HepG2 (cell line): ENCODE data around the gene NUAK2. TPM values are rescaled to one million over a fixed set of nuclear protein-coding genes. Genes with fewer than 3 reads are reported as not detected.

Experiments
- ATAC-seq: fragments of 200-7000 bp; cut with Tn5 transposase; 3 replicates; pipeline ENCODE4 v1.9.1; 2020; ENCODE audit warnings: mild to moderate bottlenecking, moderate library complexity
- BruUV-seq: library from RNA; stranded (reverse); fragments of 400-500 nt; replicated peaks from 2 replicates; lab custom pipeline; 2021; lab: Mats Ljungman, UMichigan
- CTCF ChIA-PET: fragments of 300-600 bp; formaldehyde crosslinking; extraction: SDS; loops from one replicate; lab custom pipeline; 2021; ENCODE audit warnings: low total read pairs, inconsistent platforms, low intra/inter-chr PET ratio; lab: Yijun Ruan, JAX
- POLR2A ChIA-PET: fragments of 350-600 bp; sonication (Branson Sonifier 250); formaldehyde crosslinking; loops from one replicate; lab custom pipeline; 2020; ENCODE audit warnings: antibody characterized with exemption, inconsistent platforms; lab: Yijun Ruan, JAX
- DNase-seq: peaks from one replicate; pipeline ENCODE4 v3.0.0-alpha.2; 2015; ENCODE audit warnings: low spot score
- FAIRE-seq: peaks from 3 replicates; lab custom pipeline; 2011; peaks lifted over from hg19 to GRCh38; lab: Jason Lieb, UNC
- H2AFZ ChIP-seq: one replicate; pipeline ENCODE4 v1.6.1; 2011; ENCODE audit warnings: low read length, inconsistent platforms
- H3K27ac ChIP-seq: fragments of 300-600 bp; 3 replicates; pipeline ENCODE4 v1.8.0; 2011; ENCODE audit warnings: mixed run types, mild to moderate bottlenecking, mixed read lengths, low read length, inconsistent platforms; ENCODE audit not compliant: insufficient read depth; ENCODE audit errors: extremely low read length
- H3K27me3 ChIP-seq, 2 experiments: fragments of 200-600 bp in 1 of 2; 2 replicates in 1 of 2; 3 replicates in 1 of 2; pipeline versions ENCODE4 v1.6.0 to v1.8.0; 2011; ENCODE audit warnings: low read length in 2 of 2, mild to moderate bottlenecking in 2 of 2, moderate library complexity in 2 of 2, inconsistent platforms in 1 of 2; ENCODE audit not compliant: insufficient read depth in 2 of 2, control insufficient read depth in 1 of 2
- H3K36me3 ChIP-seq, 2 experiments: fragments of 200-600 bp in 1 of 2; replicated peaks in 1 of 2; 2 replicates in 1 of 2; 3 replicates in 1 of 2; pipeline versions ENCODE4 v1.5.1 to v1.8.0; 2011; ENCODE audit warnings: low read length in 2 of 2, inconsistent platforms in 1 of 2; ENCODE audit not compliant: insufficient read depth in 2 of 2, control insufficient read depth in 1 of 2
- H3K4me1 ChIP-seq: 2 replicates; pipeline ENCODE4 v1.5.1; 2012; ENCODE audit warnings: low read length, inconsistent platforms; ENCODE audit not compliant: insufficient read depth
- H3K4me2 ChIP-seq: 2 replicates; pipeline ENCODE4 v1.6.0; 2011; ENCODE audit warnings: low read depth, low read length, inconsistent platforms
- H3K4me3 ChIP-seq, 3 experiments: fragments of 200-600 bp in 1 of 3; sonication (generic), shearing (Covaris generic) in 1 of 3; replicated peaks in 1 of 3; 2 replicates each; pipeline ENCODE4 v1.5.1; 2011 to 2016; ENCODE audit warnings: low read length in 3 of 3, inconsistent platforms in 2 of 3, low read depth in 2 of 3, mild to moderate bottlenecking in 2 of 3, control low read depth in 1 of 3, mixed read lengths in 1 of 3; ENCODE audit not compliant: insufficient read depth in 1 of 3
- H3K79me2 ChIP-seq: one replicate; pipeline ENCODE4 v1.6.1; 2011; ENCODE audit warnings: low read length, inconsistent platforms; ENCODE audit not compliant: insufficient read depth
- H3K9ac ChIP-seq: 2 replicates; pipeline ENCODE4 v1.6.0; 2011; ENCODE audit warnings: mild to moderate bottlenecking, low read depth, low read length, inconsistent platforms; ENCODE audit not compliant: insufficient read depth
- H3K9me3 ChIP-seq: 2 replicates; pipeline ENCODE4 v1.5.1; 2012; ENCODE audit warnings: mild to moderate bottlenecking, low read length
- H4K20me1 ChIP-seq: 2 replicates; pipeline ENCODE4 v1.6.0; 2011; ENCODE audit warnings: inconsistent platforms, mild to moderate bottlenecking, low read length, moderate library complexity; ENCODE audit not compliant: insufficient read depth
- BRCA1 ChIP-seq: sonication (generic); formaldehyde crosslinking; IDR thresholded peaks from 2 replicates; pipeline ENCODE4 v1.4.0; 2020; ENCODE audit warnings: missing genetic modification reagents
- MAFK ChIP-seq, 2 experiments: IDR thresholded peaks in 1 of 2; conservative IDR thresholded peaks in 1 of 2; 2 replicates each; pipeline ENCODE4 v1.6.1; 2011; ENCODE audit warnings: improper control_type of control experiment in 2 of 2, low read length in 2 of 2
- NR2F2 ChIP-seq: IDR thresholded peaks from 2 replicates; pipeline ENCODE4 v1.6.1; 2012; ENCODE audit warnings: low read depth, inconsistent platforms, borderline replicate concordance
- RBAK ChIP-seq: sonication (generic); formaldehyde crosslinking; IDR thresholded peaks from 2 replicates; pipeline ENCODE4 v1.5.1; 2020; ENCODE audit warnings: mild to moderate bottlenecking, missing genetic modification reagents
- SETDB1 ChIP-seq: sonication (generic); formaldehyde crosslinking; IDR thresholded peaks from 2 replicates; pipeline ENCODE4 v1.5.1; 2020; ENCODE audit warnings: missing genetic modification reagents, mild to moderate bottlenecking, borderline replicate concordance
- SP4 ChIP-seq: sonication (generic); formaldehyde crosslinking; IDR thresholded peaks from 2 replicates; pipeline ENCODE4 v1.8.1; 2023; ENCODE audit warnings: mild to moderate bottlenecking, missing genetic modification reagents
- SP5 ChIP-seq: IDR thresholded peaks from 2 replicates; pipeline ENCODE4 v1.6.1; 2016; ENCODE audit warnings: low read depth, borderline replicate concordance
- ZBTB7B ChIP-seq: sonication (generic); formaldehyde crosslinking; IDR thresholded peaks from 2 replicates; pipeline ENCODE4 v1.4.0; 2020; ENCODE audit warnings: missing genetic modification reagents
- ZNF121 ChIP-seq: sonication (generic); formaldehyde crosslinking; IDR thresholded peaks from 2 replicates; pipeline ENCODE4 v1.5.0; 2020; ENCODE audit warnings: mild to moderate bottlenecking, missing genetic modification reagents
- ZNF331 ChIP-seq: sonication (generic); formaldehyde crosslinking; IDR thresholded peaks from 2 replicates; pipeline ENCODE4 v1.4.0; 2020; ENCODE audit warnings: missing genetic modification reagents
- ZNF34 ChIP-seq: sonication (generic); formaldehyde crosslinking; IDR thresholded peaks from 2 replicates; pipeline ENCODE4 v1.4.0; 2020; ENCODE audit warnings: mild to moderate bottlenecking, missing genetic modification reagents, borderline replicate concordance
- ZNF496 ChIP-seq: sonication (generic); formaldehyde crosslinking; IDR thresholded peaks from 2 replicates; pipeline ENCODE4 v1.8.1; 2023; ENCODE audit warnings: mild to moderate bottlenecking, moderate library complexity, missing genetic modification reagents; ENCODE audit not compliant: insufficient replicate concordance
- ZNF703 ChIP-seq: sonication (generic); formaldehyde crosslinking; IDR thresholded peaks from 2 replicates; pipeline ENCODE4 v1.5.1; 2020; ENCODE audit warnings: missing genetic modification reagents, mild to moderate bottlenecking, moderate library complexity, borderline replicate concordance
- ZNF75D ChIP-seq: sonication (generic); formaldehyde crosslinking; IDR thresholded peaks from 2 replicates; pipeline ENCODE4 v1.8.1; 2023; ENCODE audit warnings: missing genetic modification reagents, mild to moderate bottlenecking, borderline replicate concordance
- ZSCAN31 ChIP-seq: sonication (generic); formaldehyde crosslinking; IDR thresholded peaks from 2 replicates; pipeline ENCODE4 v1.5.0; 2020; ENCODE audit warnings: low read depth, mild to moderate bottlenecking, missing genetic modification reagents
- WGBS: methylation state at CpG from one replicate; pipeline ENCODE4 v1.1.6; 2017; ENCODE audit warnings: low lambda C conversion rate; 5-methylcytosine and 5-hydroxymethylcytosine counted together
- in situ Hi-C: cut with HindIII; loops from 2 replicates; pipeline ENCODE4 v1.10.0; 2017; ENCODE audit warnings: low pct_unique_long_range_greater_than_20kb; ENCODE audit not compliant: extremely low pct_ligation_motif_present
- intact Hi-C: fragments of 100-400 bp; cut with micrococcal nuclease; formaldehyde crosslinking; loops from one replicate; pipeline ENCODE4 v1.10.0; 2022; ENCODE audit not compliant: unreplicated experiment
- polyA plus RNA-seq, 8 experiments: library from polyadenylated mRNA; depleted of rRNA in 3 of 8; stranded (reverse) in 7 of 8; unstranded in 1 of 8; fragments of >200 nt; fragmentation: Illumina TruSeq in 4 of 8; extraction: Trizol in 4 of 8; gene quantifications; 2 replicates each; pipeline versions ENCODE4 v1.2.1 to v1.2.3, GENCODE V29; 2011 to 2016; ENCODE audit warnings: low read depth in 4 of 8, missing spikeins in 1 of 8, mixed read lengths in 1 of 8; ENCODE audit not compliant: insufficient read depth in 1 of 8
- total RNA-seq, 5 experiments: library from RNA; depleted of rRNA; stranded (reverse); fragments of >200 nt; fragmentation: Illumina TruSeq; extraction: Trizol; gene quantifications; 2 replicates each; pipeline ENCODE4 v1.2.3, GENCODE V29; 2016; ENCODE audit warnings: low read depth in 1 of 5
- TF ChIP-seq, protein P1 (sequence below): sonication (generic); formaldehyde crosslinking; IDR thresholded peaks from 2 replicates; pipeline ENCODE4 v1.4.0; 2020; ENCODE audit warnings: missing genetic modification reagents
- TF ChIP-seq, protein P2 (sequence below), 2 experiments: sonication (generic) in 1 of 2; formaldehyde crosslinking in 1 of 2; IDR thresholded peaks; 2 replicates each; pipeline versions ENCODE4 v1.5.1 to v1.6.1; 2011 to 2020; ENCODE audit warnings: borderline replicate concordance in 1 of 2, low read depth in 1 of 2, low read length in 1 of 2, mild to moderate bottlenecking in 1 of 2, missing genetic modification reagents in 1 of 2, moderate library complexity in 1 of 2
- TF ChIP-seq, protein P3 (sequence below): IDR thresholded peaks from 2 replicates; pipeline ENCODE4 v1.6.1; 2012; ENCODE audit warnings: low read length, improper control_type of control experiment

Gene NUAK2
- total and polyA plus RNA-seq, 2 of the 13 experiments (the other 11 are each of a cell fraction or from before 2014, with no cell fraction given) = 0.75 to 1.1 TPM

DNA sequence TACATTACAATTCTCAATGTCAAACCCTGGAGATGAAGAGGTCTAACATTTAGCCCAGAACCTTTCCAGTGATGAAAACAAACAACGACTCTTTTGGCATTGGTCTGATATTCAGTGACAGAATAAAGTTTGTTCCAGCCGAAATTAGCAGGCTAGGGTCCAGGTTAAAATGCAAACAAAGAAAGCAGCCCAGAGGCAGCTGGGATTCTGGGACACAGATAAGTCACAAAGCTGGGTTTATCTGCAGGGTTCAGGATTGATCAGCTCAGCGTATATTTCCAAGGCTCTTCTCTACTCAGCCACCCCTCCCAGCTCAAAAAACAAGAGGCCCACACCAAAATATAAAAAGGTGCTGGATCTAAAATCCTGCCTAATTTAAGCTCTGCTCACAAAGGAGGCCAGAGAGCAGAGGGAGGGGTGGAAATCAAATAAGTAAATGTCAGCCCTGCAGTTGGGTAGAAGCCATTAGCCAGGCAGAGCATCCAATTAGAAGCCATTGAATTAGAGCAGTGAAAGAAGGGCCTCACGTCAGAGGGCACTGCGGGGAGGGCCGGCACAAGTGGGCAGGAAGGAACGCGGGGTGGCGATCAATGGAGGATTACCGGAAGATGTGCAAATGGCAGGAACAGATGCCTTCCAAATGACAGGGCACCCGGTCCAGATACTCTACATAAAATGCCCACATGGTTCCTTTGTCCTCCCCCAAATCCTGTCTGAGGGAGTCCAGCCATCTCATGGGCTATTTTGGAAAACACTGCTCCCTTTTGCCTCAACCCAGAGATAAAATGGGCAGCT is 38.4 kb upstream of the NUAK2 start:
- Histone ChIP-seq H3K4me2 (no peak overlapping the region), H3K9ac (no peak overlapping the region), H3K4me1 (no peaks in the 10 kb centered on the region), H3K36me3 (no peaks in the 10 kb centered on the region), H3K4me3 (no peak overlapping the region), H3K79me2 (no peaks in the 10 kb centered on the region), H2AFZ (no peak overlapping the region), H4K20me1 (no peaks in the 10 kb centered on the region), H3K27ac (no peak overlapping the region), H3K27me3 (peaks cover 0 to 30% of the 10 kb centered on the region in 2 experiments; a peak in 2 of 5 replicates), H3K9me3 (no peaks in the 10 kb centered on the region)
- intact Hi-C loops (no loop called here), in situ Hi-C loops (no loop called here)
- FAIRE-seq (no peak), DNase-seq (no peak), ATAC-seq (no peak)
- 22% methylated on average over 11 of the region's 11 CpGs for WGBS
- BruUV-seq = no TSS peak
- CTCF ChIA-PET = no interaction called here
- POLR2A ChIA-PET = no interaction called here
- TF ChIP-seq NR2F2 = no peak
- TF ChIP-seq, protein P1, sequence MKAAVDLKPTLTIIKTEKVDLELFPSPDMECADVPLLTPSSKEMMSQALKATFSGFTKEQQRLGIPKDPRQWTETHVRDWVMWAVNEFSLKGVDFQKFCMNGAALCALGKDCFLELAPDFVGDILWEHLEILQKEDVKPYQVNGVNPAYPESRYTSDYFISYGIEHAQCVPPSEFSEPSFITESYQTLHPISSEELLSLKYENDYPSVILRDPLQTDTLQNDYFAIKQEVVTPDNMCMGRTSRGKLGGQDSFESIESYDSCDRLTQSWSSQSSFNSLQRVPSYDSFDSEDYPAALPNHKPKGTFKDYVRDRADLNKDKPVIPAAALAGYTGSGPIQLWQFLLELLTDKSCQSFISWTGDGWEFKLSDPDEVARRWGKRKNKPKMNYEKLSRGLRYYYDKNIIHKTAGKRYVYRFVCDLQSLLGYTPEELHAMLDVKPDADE (CRISPR knock-in tag) = no peak
- TF ChIP-seq ZNF121 (CRISPR knock-in tag) = no peak
- no peak for TF ChIP-seq BRCA1 (CRISPR knock-in tag)
- no peak for TF ChIP-seq SETDB1 (CRISPR knock-in tag)
- TF ChIP-seq, protein P2, sequence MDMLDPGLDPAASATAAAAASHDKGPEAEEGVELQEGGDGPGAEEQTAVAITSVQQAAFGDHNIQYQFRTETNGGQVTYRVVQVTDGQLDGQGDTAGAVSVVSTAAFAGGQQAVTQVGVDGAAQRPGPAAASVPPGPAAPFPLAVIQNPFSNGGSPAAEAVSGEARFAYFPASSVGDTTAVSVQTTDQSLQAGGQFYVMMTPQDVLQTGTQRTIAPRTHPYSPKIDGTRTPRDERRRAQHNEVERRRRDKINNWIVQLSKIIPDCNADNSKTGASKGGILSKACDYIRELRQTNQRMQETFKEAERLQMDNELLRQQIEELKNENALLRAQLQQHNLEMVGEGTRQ (IDR thresholded peaks at IDR 0.05; ENCODE audit: low read depth, low read length) = no peak
- TF ChIP-seq, protein P2 (CRISPR knock-in tag; IDR thresholded peaks at IDR 0.05; ENCODE audit: borderline replicate concordance) = no peak
- no peak for TF ChIP-seq MAFK (conservative IDR thresholded peaks at IDR 0.05 in 1 of 2, IDR thresholded peaks at IDR 0.05 in 1 of 2; ENCODE audit: low read length in 2 of 2)
- no peak for TF ChIP-seq ZNF703 (CRISPR knock-in tag)
- TF ChIP-seq SP4 = no peak
- TF ChIP-seq, protein P3, sequence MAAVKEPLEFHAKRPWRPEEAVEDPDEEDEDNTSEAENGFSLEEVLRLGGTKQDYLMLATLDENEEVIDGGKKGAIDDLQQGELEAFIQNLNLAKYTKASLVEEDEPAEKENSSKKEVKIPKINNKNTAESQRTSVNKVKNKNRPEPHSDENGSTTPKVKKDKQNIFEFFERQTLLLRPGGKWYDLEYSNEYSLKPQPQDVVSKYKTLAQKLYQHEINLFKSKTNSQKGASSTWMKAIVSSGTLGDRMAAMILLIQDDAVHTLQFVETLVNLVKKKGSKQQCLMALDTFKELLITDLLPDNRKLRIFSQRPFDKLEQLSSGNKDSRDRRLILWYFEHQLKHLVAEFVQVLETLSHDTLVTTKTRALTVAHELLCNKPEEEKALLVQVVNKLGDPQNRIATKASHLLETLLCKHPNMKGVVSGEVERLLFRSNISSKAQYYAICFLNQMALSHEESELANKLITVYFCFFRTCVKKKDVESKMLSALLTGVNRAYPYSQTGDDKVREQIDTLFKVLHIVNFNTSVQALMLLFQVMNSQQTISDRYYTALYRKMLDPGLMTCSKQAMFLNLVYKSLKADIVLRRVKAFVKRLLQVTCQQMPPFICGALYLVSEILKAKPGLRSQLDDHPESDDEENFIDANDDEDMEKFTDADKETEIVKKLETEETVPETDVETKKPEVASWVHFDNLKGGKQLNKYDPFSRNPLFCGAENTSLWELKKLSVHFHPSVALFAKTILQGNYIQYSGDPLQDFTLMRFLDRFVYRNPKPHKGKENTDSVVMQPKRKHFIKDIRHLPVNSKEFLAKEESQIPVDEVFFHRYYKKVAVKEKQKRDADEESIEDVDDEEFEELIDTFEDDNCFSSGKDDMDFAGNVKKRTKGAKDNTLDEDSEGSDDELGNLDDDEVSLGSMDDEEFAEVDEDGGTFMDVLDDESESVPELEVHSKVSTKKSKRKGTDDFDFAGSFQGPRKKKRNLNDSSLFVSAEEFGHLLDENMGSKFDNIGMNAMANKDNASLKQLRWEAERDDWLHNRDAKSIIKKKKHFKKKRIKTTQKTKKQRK = no peak
- no peak for TF ChIP-seq ZNF34 (CRISPR knock-in tag)
- TF ChIP-seq ZNF75D = no peak
- TF ChIP-seq RBAK (CRISPR knock-in tag) = no peak
- no peak for TF ChIP-seq ZNF331 (CRISPR knock-in tag)
- no peak for TF ChIP-seq ZSCAN31 (CRISPR knock-in tag)
- TF ChIP-seq SP5 (CRISPR knock-in tag) = no peak
- no peak for TF ChIP-seq ZNF496 (CRISPR knock-in tag)
- TF ChIP-seq ZBTB7B (CRISPR knock-in tag) = no peak
